Stimulated activated CD8-positive, alpha-beta memory T cell treated with anti-CD3 and anti-CD28 coated beads, Interleukin-7, amount 100 ng/mL, for 4 hours (primary cell): ENCODE data around the gene DUOX1.
A peak's percentile ranks its signal among the peaks of the same experiment; 100 is the strongest.

Experiments
- DNase-seq, 2 donors: peaks; one replicate each; pipeline ENCODE4 v3.0.0-alpha.2; 2020; ENCODE audit warnings: low read depth in 2 of 2

DUOX1 gene

DNA sequence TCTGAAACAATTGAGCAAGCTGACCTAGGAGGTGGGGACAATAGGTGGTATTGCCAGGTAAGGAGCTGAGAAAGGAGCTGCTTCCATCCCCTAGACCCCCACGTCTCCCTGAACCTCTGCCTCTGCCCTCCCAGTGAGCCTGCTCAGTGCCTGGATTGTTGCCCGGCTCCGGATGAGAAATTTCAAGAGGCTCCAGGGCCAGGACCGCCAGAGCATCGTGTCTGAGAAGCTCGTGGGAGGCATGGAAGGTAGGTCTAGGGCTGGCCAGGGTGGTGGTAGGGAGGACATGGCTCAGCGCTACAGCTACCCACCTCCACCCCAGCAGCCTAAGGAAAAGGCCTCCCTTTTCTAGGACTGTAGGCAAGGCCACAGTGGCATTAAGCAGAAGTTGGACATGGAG, 13.3 kb downstream of the DUOX1 start:
- no peak for DNase-seq

DNA sequence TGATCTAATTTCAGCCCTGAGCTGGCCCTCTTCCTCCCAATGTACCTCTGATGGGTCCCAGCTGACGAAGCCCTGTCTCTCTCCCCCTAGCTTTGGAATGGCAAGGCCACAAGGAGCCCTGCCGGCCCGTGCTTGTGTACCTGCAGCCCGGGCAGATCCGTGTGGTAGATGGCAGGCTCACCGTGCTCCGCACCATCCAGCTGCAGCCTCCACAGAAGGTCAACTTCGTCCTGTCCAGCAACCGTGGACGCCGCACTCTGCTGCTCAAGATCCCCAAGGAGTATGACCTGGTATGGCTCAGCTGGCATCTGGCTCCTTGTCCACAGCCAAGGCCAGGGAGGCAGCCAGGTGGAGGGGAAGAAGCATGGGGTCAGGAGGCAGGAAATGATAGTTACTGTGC, 14.2 kb downstream of the DUOX1 start:
- DNase-seq: no peak

DNA sequence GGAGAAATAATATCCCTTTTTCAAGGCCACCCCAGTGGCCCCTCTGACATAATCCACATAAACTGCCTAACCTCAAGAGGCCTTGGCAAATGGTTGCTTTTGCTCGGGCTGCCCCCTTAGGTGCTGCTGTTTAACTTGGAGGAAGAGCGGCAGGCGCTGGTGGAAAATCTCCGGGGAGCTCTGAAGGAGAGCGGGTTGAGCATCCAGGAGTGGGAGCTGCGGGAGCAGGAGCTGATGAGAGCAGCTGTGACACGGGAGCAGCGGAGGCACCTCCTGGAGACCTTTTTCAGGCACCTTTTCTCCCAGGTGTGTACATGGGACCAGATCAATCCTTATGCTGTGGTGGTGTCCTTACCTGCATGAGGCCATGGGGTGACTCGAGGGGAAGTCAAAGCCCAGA, 15.0 kb downstream of the DUOX1 start:
- DNase-seq: no peak

DNA sequence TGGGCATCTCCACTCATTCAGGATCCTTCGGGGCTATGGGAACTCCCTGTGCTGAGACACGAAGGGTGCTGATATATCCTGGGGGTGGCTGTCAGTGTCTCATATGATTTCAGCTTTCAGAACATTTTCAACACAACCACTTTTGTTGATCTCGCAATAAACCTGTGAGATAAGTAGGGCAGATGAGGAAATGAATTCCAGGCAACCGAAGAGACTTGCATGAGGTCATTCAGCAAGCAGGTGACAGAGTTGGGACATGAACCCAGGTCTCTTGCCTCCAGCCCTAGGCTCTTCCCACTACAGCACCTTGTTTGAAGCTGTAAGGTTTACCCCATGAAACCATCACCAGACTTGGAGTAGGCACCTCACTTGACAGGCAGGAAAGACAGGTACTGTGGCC, 16.6 kb downstream of the DUOX1 start:
- DNase-seq: no peak

DNA sequence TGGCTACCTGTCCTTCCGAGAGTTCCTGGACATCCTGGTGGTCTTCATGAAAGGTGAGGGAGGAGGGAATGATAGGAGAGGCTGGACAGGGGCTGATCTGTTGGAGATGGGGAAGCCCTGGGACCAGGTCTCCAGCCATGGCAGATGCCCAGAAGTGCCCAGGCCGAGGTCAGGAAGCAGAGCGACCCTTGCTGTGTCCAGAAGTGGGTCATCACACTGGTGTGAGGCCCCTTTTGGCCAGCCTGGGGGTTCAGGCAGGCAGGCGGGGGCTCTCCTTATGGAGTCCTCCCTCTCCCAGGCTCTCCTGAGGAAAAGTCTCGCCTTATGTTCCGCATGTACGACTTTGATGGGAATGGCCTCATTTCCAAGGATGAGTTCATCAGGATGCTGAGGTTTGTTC, 17.8 kb downstream of the DUOX1 start:
- DNase-seq: no peak

DNA sequence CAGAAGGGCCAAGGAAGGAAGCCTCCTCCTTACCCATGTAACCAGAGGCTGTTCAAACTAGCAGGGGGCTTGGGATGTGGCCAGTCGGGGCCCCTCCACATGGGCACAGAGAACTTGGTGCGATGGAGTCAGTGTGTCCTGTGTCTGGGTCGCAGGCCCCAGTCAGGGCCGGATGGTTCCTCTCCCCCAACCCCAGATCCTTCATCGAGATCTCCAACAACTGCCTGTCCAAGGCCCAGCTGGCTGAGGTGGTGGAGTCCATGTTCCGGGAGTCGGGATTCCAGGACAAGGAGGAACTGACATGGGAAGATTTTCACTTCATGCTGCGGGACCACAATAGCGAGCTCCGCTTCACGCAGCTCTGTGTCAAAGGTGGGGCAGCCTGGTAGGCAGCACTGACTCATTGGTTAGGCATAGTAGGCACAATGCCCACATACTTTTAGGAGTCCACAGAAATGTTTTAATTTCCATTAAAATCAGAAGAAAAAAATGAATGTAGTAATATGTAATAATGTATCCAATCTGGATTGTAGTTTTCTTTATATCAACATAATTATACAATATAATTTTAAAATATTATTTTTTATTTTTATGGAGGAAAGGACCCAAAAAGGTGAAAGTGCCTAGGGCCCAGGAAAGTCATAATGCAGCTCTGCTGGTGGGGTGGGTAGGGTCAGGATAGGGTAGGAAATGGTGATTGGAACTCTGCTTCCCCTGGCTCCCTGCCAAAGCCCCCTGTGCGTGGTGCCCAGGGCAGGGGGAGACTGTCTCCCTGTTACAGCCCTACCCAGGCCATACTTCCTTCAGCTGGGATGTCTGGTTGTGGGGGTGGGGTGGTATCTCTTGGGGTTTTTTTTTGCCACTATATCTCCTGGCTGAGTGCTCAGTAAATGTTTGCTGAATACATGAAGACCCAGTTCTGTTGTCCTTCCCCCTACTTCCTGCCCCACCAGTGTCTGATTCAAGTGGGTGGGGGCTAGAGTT, 18.6 kb downstream of the DUOX1 start:
- no peak for DNase-seq

DNA sequence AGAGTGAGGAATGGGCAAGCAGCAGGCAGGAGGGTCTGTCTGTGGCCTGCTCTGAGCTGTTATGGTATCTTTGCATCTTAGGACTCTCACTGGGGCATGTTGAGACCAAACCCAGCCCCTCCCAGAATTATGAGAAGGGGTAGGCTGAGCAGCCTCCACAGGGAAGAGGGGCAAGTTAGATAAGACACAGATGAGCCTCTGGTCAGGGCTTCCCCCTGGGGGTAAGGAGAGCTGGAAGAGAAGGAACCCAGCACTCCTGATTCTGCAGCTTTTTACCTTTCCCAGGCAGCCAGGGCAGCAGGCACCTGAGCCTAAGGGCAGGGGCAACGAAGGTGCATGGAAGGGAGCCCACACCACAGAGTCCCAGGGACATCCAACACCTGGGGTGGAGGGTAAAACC, 19.3 kb downstream of the DUOX1 start:
- DNase-seq: no peak

DNA sequence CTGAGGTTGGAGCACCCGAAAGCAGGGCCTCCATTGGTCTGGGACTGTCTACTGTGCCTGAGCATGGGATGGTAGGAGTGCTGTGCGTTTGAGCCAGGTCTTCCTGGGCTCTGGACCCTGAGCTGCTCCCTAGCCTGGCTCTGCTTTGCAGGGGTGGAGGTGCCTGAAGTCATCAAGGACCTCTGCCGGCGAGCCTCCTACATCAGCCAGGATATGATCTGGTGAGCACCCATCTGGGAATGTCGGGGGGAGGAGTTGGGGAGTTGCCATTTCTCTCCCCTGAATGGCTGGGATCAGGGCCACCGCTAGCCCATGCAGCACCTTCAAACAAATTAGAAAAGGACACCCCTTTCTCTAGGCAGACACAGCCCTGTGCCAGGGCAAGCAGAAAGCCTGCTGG, 20.7 kb downstream of the DUOX1 start:
- no peak for DNase-seq

DNA sequence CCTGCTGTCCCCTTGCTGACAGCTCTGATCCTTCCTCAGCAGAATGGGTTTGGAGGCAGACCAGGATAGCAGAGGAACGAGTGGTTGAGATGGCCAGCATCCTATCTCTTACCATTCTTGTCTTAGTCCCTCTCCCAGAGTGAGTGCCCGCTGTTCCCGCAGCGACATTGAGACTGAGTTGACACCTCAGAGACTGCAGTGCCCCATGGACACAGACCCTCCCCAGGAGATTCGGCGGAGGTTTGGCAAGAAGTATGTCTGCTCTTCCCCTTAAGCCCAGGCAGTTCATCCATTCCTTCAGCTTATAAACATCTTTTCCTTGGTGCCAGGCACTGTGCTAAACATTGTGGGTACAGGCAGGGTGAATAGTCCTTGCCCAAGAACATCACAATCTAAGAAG, 21.2 kb downstream of the DUOX1 start:
- DNase-seq: no peak

DNA sequence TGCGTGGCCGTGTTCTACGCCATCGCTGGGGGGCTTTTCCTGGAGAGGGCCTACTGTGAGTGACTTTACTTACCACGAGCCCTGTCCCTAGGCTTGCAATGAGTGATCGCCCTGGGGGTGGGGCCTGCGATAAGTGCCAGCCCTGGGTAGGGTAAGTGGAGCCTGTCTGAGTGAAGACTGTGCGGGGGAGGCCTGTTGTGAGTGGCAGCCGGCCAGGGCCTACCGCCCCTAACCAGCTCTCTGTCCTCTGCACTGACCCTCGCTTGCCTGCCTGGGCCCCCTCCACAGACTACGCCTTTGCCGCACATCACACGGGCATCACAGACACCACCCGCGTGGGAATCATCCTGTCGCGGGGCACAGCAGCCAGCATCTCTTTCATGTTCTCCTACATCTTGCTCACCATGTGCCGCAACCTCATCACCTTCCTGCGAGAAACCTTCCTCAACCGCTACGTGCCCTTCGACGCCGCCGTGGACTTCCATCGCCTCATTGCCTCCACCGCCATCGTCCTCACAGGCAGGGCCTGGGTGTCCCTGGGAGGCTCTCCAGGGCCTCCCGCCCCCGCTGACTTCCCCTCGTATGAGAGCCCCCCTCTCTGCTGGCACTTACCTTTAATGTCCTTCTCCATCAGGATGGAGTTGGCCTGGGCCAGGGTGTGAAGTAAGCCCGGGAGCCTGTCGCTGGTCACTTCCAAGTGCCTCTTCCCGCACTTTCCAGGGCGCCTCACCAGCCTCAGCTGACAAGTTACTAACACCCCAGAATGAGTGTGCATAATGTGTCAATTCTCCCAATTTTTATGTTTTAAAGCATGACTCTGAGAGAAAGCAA, 22.4 kb downstream of the DUOX1 start:
- DNase-seq: no peak

DNA sequence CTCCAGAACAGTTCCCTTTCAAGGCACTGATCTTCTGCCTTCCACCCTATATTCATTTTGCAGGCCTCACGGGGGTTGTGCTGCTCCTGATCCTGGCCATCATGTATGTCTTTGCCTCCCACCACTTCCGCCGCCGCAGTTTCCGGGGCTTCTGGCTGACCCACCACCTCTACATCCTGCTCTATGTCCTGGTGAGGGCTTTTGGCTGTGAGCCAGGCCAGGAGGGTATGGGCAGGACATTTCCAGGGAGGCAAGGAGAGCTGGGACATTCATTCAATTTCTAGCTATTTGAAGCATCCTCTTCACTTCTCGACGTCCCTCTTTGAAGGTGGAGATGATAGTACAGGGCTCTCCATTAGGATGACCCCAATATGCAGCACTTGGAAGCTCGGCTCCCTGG, 25.9 kb downstream of the DUOX1 start:
- DNase-seq: no peak

DNA sequence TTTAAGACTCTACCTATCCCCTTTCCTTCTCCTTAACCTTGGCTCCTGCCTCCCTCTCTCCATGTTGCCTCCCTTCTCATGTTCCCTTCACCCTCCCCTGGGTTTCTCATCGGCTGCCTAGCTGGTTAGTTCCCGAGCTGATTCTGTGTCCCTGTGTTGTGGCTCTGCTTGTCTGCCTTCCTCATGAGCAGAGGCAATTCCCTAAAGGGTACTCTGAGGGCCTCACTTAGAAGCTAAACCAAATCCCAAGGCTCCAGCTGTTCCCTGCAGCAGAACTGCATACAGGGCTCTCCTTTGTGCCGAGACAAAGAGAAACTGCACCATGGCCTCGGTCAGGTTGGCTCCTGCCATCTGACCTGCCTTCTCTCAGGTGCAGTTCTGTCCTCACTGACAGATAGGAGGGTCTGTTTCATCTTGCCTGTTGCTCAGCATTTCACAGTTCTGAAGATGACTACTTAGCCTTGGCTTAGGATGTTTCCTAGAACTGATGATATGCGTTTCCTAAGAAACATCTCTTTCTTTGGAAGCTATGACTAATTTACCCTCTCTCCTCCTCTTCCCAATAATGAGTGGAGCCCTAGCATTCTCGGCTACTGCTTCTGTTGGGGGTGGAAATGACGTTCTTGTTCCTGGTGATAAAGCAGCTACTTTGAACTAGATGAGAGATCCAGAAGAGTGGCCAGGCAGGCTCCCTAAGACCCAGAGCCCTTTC, 27.1 kb downstream of the DUOX1 start:
- no peak for DNase-seq

DNA sequence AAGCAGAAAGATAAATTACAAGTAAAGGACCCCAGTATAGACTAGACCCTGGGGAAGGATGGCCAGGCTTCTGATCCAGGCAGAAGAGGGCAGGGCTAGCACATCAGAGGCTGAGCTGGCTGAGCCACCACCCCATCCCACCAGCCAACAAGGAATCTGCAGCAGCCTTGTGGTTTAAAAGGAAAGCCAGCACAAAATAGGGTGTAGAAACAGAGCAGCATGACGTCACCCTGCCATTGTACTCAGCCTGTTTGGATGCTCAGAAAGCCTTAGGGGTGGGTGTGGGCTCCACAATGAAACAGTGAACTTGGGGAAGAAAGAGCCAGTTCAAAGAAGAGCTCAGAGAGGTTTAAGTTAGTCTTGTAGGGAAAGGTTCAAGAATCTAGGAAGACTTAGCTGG, 28.2 kb downstream of the DUOX1 start:
- no peak for DNase-seq

DNA sequence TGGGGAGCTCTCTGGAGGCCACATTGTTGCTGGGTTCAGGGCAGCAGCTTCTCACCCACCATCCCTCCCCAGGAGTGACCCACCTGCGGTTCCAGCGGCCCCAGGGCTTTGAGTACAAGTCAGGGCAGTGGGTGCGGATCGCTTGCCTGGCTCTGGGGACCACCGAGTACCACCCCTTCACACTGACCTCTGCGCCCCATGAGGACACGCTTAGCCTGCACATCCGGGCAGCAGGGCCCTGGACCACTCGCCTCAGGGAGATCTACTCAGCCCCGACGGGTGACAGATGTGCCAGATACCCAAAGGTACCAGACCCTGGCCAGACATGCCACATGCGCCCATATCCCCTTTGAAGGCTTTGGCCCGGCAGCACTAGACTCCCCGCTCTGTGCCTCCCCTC, 31.9 kb downstream of the DUOX1 start:
- DNase-seq: no peak

DNA sequence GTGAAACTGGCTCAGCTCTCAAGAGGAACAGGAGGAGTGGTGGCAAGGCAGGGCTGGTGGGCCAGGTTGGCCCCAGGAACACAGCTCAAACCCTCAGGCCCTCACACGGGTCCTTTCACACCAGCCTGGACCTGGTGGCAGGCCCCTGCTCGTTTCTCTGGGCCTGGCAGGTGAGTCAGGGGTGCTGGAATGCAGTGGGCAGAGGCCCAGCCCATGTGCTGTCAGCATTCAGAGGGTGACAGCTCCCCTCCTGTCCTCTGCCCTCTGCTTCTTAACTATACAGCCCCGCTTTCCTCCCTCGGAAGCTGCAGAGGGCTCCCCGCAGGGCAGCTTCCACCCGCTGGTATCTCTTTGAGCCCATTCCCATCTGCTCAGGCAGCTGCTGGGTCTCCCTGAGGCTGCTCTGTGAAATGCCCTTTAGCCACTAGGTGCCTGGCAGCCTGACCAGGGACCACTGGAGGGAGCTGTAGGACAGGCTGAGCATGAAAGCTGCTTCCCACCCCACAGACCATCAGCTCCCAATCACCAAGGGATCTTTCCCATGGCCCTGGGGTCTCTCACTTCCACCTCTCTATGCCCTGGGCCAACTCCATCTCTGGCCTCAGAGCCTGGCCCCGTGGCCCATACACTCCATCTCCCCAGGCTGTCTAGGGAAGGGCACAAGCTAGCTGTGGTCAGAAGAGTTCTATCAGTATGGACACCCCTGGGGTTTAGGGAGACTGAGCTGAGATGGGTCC, 33.1 kb downstream of the DUOX1 start:
- DNase-seq: peak; percentile 38 to 42

DNA sequence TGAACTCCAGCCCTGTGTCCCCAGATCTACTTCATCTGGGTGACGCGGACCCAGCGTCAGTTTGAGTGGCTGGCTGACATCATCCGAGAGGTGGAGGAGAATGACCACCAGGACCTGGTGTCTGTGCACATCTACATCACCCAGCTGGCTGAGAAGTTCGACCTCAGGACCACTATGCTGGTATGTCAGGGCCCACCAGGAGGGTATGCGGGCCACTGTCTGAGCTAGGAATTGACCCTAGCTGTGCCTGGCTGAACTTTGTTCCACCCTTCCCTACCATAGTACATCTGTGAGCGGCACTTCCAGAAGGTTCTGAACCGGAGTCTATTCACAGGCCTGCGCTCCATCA, 33.7 kb downstream of the DUOX1 start:
- no peak for DNase-seq

DNA sequence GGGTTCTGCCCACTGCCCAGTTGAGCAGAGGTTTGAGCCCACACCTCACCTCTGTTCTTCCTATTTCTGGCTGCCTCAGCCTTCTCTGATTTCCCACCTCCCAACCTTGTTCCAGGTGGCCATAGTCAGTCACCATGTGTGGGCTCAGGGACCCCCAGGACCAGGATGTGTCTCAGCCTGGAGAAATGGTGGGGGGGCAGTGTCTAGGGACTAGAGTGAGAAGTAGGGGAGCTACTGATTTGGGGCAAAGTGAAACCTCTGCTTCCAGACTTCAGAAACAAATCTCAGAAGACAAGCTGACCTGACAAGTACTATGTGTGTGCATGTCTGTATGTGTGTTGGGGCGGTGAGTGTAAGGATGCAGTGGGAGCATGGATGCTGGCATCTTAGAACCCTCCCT, 35.1 kb downstream of the DUOX1 start:
- DNase-seq: no peak

DNA sequence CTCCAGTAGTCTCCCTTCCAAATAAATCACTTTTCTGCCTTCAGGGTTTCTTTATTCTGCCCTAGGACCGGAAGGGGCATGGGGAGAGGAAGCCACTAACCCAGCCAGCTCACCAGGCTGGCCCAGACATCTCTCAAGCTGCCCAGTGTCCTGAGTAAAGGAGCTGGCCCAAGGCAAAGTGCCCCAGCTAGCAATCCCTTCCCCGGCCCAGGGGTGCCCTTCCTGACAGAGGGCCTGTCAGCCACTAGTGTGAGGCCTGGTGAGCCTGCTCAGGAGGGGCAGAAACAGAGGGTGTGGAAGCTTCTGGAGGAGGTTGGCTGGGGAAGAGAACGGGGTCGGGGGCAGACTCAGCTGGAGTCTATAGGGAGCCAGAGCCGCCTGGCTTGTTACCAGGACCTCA, 35.7 kb downstream of the DUOX1 start:
- no peak for DNase-seq

DNA sequence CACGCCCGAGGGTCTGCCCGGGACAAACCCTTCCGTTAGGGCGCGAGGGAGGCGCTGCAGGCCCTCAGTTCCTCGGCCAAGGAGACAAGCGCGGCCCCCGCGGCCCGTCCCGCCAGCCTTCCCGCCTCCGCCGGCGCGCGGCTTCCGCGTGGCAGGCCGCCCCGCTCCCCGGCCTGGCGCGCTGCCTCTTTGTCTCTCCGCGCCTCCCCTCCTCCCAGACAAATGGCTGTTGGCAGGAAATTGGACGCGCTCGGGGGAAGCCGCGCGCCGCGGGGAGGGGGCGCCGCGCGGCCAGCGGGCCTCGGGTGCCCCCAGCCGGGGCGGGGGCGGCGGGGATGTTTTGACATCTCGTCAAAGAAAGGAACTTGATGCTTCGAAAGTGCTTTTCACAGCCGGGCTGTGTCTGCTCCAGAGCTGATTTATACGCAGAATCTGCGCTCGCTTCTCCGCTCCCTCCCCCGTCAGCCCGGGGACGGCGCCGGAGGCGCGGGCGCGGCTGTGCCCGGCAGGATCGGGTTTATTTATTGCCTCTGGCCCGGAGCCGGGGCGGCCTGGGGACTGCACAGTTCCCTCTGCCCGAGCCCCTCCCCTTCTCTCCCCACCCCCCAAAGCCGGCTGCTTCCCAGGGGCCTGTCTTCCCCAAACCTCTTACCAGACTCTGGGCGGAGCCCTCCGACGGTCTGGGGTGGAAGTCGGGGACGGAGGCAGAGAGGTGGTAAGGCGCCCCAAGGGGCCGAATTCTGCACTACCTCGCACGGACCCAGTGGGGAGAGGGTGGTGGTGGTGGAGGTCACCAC, 37.2 kb downstream of the DUOX1 start:
- DNase-seq: peak; percentile 62 to 71

DNA sequence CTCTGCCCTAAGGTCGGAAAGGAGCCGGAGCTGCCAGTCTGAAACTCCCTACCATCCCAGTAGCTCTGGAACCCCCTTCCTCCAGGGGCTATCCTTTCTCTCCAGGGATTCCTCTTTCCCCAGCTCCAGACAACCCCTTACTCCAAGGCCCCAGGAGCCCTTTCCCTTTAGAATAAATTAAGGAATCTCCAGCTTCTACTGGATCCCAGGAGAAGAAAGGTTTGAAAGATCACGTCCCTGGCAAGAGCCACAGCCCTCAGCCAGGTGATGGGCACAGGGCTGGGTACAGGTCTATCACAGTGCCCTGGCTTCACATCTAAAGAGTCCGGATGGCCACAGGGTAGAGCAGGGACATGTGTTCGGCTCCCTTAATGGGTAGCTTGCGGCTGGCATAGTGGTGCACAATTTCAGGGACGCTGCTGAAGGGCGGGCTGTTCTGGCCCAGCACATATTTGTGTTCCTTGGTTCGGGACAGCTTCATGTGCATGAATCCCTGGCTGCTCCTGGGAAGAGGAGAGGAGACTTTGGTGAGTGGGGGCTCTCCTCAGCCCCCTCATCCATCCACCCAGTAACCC, 37.9 kb downstream of the DUOX1 start:
- no peak for DNase-seq

DNA sequence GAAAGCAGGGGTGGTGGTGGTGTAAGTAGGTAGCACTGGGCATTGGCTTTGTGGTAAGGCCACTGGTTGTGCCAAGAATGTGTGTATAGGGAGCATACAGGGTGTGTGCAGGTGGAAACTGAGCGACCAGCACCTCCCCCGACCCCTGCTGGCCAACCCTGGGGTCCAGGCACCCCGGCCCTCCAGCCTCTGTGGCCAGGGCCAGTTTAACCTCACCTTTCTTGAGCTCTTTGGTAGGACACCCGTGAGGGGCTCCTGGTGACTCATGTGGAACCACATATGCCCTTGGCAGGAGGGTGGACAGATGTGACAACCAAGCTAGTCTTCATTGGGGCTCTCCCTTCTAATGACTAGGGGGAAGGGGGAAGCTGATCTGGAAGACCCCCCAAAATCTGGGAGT, 38.5 kb downstream of the DUOX1 start:
- no peak for DNase-seq
